Gastrocnemius medialis (tissue), 4 donors: Measurements from ENCODE around the gene KIAA0040.

Source experiments
- CTCF ChIP-seq, 5 experiments: fragments of 450-650 bp in 3 of 5; fragments of 200-600 bp in 2 of 5; sonication (generic) in 2 of 5; IDR thresholded peaks in 4 of 5; conservative IDR thresholded peaks in 1 of 5; 1 replicate in 4 of 5; 2 replicates in 1 of 5; pipeline ENCODE4 v1.5.1; 2016 to 2019; ENCODE audit warnings: antibody characterized with exemption in 5 of 5, mild to moderate bottlenecking in 3 of 5, moderate library complexity in 3 of 5
- POLR2A ChIP-seq, 2 donors: fragments of 450-650 bp; IDR thresholded peaks; one replicate each; pipeline ENCODE4 v1.6.1; 2017; ENCODE audit warnings: antibody characterized with exemption in 2 of 2, mild to moderate bottlenecking in 2 of 2, moderate library complexity in 2 of 2

GRCh38 chr1:175185903-175186302 lies 6.7 kb downstream of the KIAA0040 start:
- TF ChIP-seq CTCF (IDR thresholded peaks at IDR 0.05 in 4 of 5, conservative IDR thresholded peaks at IDR 0.05 in 1 of 5) (no peak), POLR2A (IDR thresholded peaks at IDR 0.05) (no peak)
